Nephron (organoid): ENCODE measurements around the gene RHEB.
A peak's percentile ranks its signal among the peaks of the same experiment; 100 is the strongest.

Experiments used
- H3K27ac Mint-ChIP-seq, 3 experiments: 2 replicates each; pipeline ENCODE4 v1.8.0; 2020; ENCODE audit warnings: mixed read lengths in 3 of 3, mild to moderate bottlenecking in 2 of 3, moderate library complexity in 1 of 3
- H3K27me3 Mint-ChIP-seq: 2 replicates; pipeline ENCODE4 v1.8.0; 2021; ENCODE audit warnings: low read depth, mild to moderate bottlenecking, moderate library complexity, mixed read lengths
- H3K36me3 Mint-ChIP-seq: 2 replicates; pipeline ENCODE4 v1.8.0; 2020; ENCODE audit warnings: low read depth, mixed read lengths
- H3K4me1 Mint-ChIP-seq: 2 replicates; pipeline ENCODE4 v1.8.0; 2020; ENCODE audit warnings: mixed read lengths
- H3K4me3 Mint-ChIP-seq, 3 experiments: 2 replicates each; pipeline ENCODE4 v1.8.0; 2020; ENCODE audit warnings: mild to moderate bottlenecking in 3 of 3, mixed read lengths in 3 of 3, moderate library complexity in 2 of 3
- H3K9me3 Mint-ChIP-seq: 2 replicates; pipeline ENCODE4 v1.8.0; 2020; ENCODE audit warnings: mixed read lengths
- TF ChIP-seq, protein P1 (sequence below), 3 experiments: fragments of 200-600 bp; sonication (generic); IDR thresholded peaks; one replicate each; pipeline ENCODE4 v1.5.0; 2021; ENCODE audit warnings: antibody characterized with exemption in 3 of 3; ENCODE audit not compliant: unreplicated experiment in 3 of 3

RHEB gene

GRCh38 chr7:151433721-151434400 is 85.8 kb downstream of the RHEB start:
- Mint-ChIP-seq H3K27me3 (peaks cover 4% of the 10 kb centered on the region), H3K36me3 (no peaks in the 10 kb centered on the region), H3K4me1 (peaks cover 32% of the 10 kb centered on the region), H3K27ac (no peak overlapping the region), H3K9me3 (no peaks in the 10 kb centered on the region), H3K4me3 (no peak overlapping the region)
- TF ChIP-seq, protein P1, sequence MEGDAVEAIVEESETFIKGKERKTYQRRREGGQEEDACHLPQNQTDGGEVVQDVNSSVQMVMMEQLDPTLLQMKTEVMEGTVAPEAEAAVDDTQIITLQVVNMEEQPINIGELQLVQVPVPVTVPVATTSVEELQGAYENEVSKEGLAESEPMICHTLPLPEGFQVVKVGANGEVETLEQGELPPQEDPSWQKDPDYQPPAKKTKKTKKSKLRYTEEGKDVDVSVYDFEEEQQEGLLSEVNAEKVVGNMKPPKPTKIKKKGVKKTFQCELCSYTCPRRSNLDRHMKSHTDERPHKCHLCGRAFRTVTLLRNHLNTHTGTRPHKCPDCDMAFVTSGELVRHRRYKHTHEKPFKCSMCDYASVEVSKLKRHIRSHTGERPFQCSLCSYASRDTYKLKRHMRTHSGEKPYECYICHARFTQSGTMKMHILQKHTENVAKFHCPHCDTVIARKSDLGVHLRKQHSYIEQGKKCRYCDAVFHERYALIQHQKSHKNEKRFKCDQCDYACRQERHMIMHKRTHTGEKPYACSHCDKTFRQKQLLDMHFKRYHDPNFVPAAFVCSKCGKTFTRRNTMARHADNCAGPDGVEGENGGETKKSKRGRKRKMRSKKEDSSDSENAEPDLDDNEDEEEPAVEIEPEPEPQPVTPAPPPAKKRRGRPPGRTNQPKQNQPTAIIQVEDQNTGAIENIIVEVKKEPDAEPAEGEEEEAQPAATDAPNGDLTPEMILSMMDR (IDR thresholded peaks at IDR 0.05; ENCODE audit: unreplicated experiment in 3 of 3): no peak

DNA sequence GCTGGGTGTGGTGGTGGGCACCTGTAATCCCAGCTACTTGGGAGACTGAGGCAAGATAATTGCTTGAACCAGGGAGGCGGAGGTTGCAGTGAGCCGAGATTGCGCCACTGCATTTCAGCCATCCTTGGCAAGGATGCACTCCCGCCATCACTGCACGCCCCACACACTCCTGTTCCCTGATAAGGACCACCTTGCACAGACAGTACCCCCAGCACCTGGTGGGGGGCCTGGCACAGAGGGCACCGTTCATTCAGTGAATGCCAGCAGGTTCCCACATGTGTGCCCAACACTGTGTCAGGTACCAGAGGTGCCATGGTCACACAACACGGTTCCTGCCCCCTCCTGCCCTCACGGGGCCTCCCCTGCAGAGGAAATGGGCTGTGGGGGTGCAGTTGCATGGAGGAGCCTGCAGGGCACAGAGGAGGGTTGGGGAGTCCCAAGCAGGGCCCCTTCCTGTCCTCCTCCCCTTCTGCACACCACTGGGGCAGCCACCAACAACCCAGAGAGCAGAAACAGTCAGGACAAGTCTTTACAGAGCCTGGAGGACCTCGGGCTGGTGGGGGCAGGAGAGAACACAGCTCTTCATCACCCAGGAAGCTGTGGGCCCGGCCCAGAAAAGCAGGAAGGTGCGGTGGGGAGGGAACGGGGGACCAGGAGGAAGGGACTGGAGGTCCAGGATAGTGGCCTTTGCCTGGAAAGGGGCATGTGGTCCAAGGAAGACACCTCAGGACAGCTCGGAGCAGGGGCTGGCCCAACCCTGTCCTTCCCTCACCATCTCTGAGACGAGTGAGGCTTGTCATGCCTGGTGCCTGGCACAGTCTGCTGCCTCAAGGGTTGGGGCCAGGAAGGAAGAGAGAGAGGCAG is 86.8 kb downstream of the RHEB start:
- Mint-ChIP-seq H3K36me3 (no peaks in the 10 kb centered on the region), H3K27ac (no peak overlapping the region), H3K9me3 (no peaks in the 10 kb centered on the region), H3K4me3 (no peak overlapping the region), H3K4me1 (peaks cover 42% of the 10 kb centered on the region), H3K27me3 (peaks cover 4% of the 10 kb centered on the region)
- TF ChIP-seq, protein P1 (IDR thresholded peaks at IDR 0.05; ENCODE audit: unreplicated experiment in 3 of 3): peak in 1 of 3 experiments; percentile 16

- Mint-ChIP-seq H3K9me3 (no peaks in the 10 kb centered on the region), H3K4me1 (peaks cover 45% of the 10 kb centered on the region), H3K27me3 (peaks cover 4% of the 10 kb centered on the region), H3K4me3 (no peak overlapping the region), H3K27ac (no peak overlapping the region), H3K36me3 (no peaks in the 10 kb centered on the region)
- TF ChIP-seq, protein P1 (IDR thresholded peaks at IDR 0.05; ENCODE audit: unreplicated experiment in 3 of 3): no peak
Measured at GRCh38 chr7:151431768-151432311, 87.9 kb downstream of the RHEB start.

- Mint-ChIP-seq H3K36me3 (no peaks in the 10 kb centered on the region), H3K27me3 (peaks cover 4% of the 10 kb centered on the region), H3K9me3 (no peaks in the 10 kb centered on the region), H3K4me3 (no peak overlapping the region), H3K27ac (no peak overlapping the region), H3K4me1 (peaks cover 45% of the 10 kb centered on the region)
- TF ChIP-seq, protein P1 (IDR thresholded peaks at IDR 0.05; ENCODE audit: unreplicated experiment in 3 of 3): no peak
Measured at GRCh38 chr7:151431281-151431767, 88.4 kb downstream of the RHEB start.

GRCh38 chr7:151430391-151431205 is 89.1 kb downstream of the RHEB start:
- H3K4me1 Mint-ChIP-seq: peaks cover 47% of the 10 kb centered on the region
- no peaks in the 10 kb centered on the region for H3K36me3 Mint-ChIP-seq
- TF ChIP-seq, protein P1 (IDR thresholded peaks at IDR 0.05; ENCODE audit: unreplicated experiment in 3 of 3): no peak
- no peak overlapping the region for H3K27ac Mint-ChIP-seq
- peaks cover 4% of the 10 kb centered on the region for H3K27me3 Mint-ChIP-seq
- H3K9me3 Mint-ChIP-seq: no peaks in the 10 kb centered on the region
- H3K4me3 Mint-ChIP-seq: no peak overlapping the region
